GM23338 (cell line): ENCODE measurements around the gene PYGB. TPM values are rescaled to one million over a fixed set of nuclear protein-coding genes. Genes with fewer than 3 reads are reported as not detected.

Experiments
- ATAC-seq: fragments of 200-7000 bp; cut with Tn5 transposase; 3 replicates; pipeline ENCODE4 v1.9.1; 2020
- DNase-seq: peaks from one replicate; pipeline ENCODE4 v3.0.0-alpha.2; 2015; ENCODE audit warnings: low spot score
- H2AFZ ChIP-seq: fragments of 200-600 bp; sonication (generic); 2 replicates; pipeline ENCODE4 v1.8.0; 2016; ENCODE audit warnings: antibody characterized with exemption, mild to moderate bottlenecking, moderate library complexity
- H3F3A ChIP-seq: fragments of 200-600 bp; sonication (generic); replicated peaks from 2 replicates; pipeline ENCODE4 v1.8.0; 2017; ENCODE audit warnings: antibody characterized with exemption, mixed run types, low read depth
- H3K27ac ChIP-seq: fragments of 200-600 bp; sonication (generic); 2 replicates; pipeline ENCODE4 v1.6.1; 2016; ENCODE audit warnings: low read depth
- H3K27me3 ChIP-seq: fragments of 200-600 bp; sonication (generic); 2 replicates; pipeline ENCODE4 v1.8.0; 2016; ENCODE audit warnings: mild to moderate bottlenecking, mixed run types, moderate library complexity; ENCODE audit not compliant: insufficient read depth
- H3K36me3 ChIP-seq: fragments of 200-600 bp; sonication (generic); 2 replicates; pipeline ENCODE4 v1.8.0; 2016; ENCODE audit warnings: mild to moderate bottlenecking; ENCODE audit not compliant: insufficient read depth
- H3K4me1 ChIP-seq: fragments of 200-600 bp; sonication (generic); 2 replicates; pipeline ENCODE4 v1.8.0; 2016; ENCODE audit warnings: mild to moderate bottlenecking, moderate library complexity; ENCODE audit not compliant: insufficient read depth
- H3K4me2 ChIP-seq: fragments of 200-600 bp; sonication (generic); 2 replicates; pipeline ENCODE4 v1.7.1; 2017; ENCODE audit warnings: mixed run types
- H3K4me3 ChIP-seq: fragments of 200-600 bp; sonication (generic); 2 replicates; pipeline ENCODE4 v1.6.1; 2016; ENCODE audit warnings: mixed run types
- H3K79me2 ChIP-seq: fragments of 200-600 bp; sonication (generic); replicated peaks from 2 replicates; pipeline ENCODE4 v1.8.0; 2017; ENCODE audit warnings: mild to moderate bottlenecking; ENCODE audit not compliant: insufficient read depth
- H3K9me2 ChIP-seq: fragments of 200-600 bp; sonication (generic); 2 replicates; pipeline ENCODE4 v1.8.0; 2017; ENCODE audit not compliant: insufficient read depth
- H4K20me1 ChIP-seq: fragments of 200-600 bp; sonication (generic); replicated peaks from 2 replicates; pipeline ENCODE4 v1.8.0; 2017; ENCODE audit warnings: mild to moderate bottlenecking; ENCODE audit not compliant: insufficient read depth
- H3K27ac Mint-ChIP-seq: 2 replicates; pipeline ENCODE4 v1.8.0; 2020; ENCODE audit warnings: inconsistent platforms, mild to moderate bottlenecking, moderate library complexity, mixed read lengths
- H3K27me3 Mint-ChIP-seq: 3 replicates; pipeline ENCODE4 v1.8.0; 2022; ENCODE audit warnings: low read depth, mild to moderate bottlenecking, moderate library complexity, mixed read lengths, inconsistent platforms; ENCODE audit not compliant: insufficient read depth, poor library complexity
- H3K36me3 Mint-ChIP-seq: 3 replicates; pipeline ENCODE4 v1.8.0; 2021; ENCODE audit warnings: low read depth, mild to moderate bottlenecking, inconsistent platforms, moderate library complexity, mixed read lengths
- H3K4me1 Mint-ChIP-seq: 3 replicates; pipeline ENCODE4 v1.8.0; 2020; ENCODE audit warnings: mild to moderate bottlenecking, inconsistent platforms, mixed read lengths
- H3K4me3 Mint-ChIP-seq: 3 replicates; pipeline ENCODE4 v1.8.0; 2021; ENCODE audit warnings: moderate library complexity, mild to moderate bottlenecking, inconsistent platforms, mixed read lengths
- H3K9me3 Mint-ChIP-seq: 3 replicates; pipeline ENCODE4 v1.8.0; 2020; ENCODE audit warnings: moderate library complexity, mild to moderate bottlenecking, inconsistent platforms, mixed read lengths
- CREB1 ChIP-seq: fragments of 250-450 bp; sonication (Bioruptor Pico); IDR thresholded peaks from 2 replicates; pipeline ENCODE4 v1.5.0; 2020; ENCODE audit warnings: low read depth, mild to moderate bottlenecking, moderate library complexity
- CTCF ChIP-seq, 2 experiments: fragments of 200-600 bp in 1 of 2; sonication (generic) in 1 of 2; conservative IDR thresholded peaks; 2 replicates each; pipeline versions ENCODE4 v1.5.1 to v1.6.1; 2016 to 2017; ENCODE audit warnings: antibody characterized with exemption in 2 of 2, low read depth in 2 of 2, mild to moderate bottlenecking in 2 of 2, moderate library complexity in 1 of 2
- EZH2phosphoT487 ChIP-seq: fragments of 200-600 bp; sonication (generic); IDR thresholded peaks from one replicate; pipeline ENCODE4 v1.8.1; 2018; ENCODE audit warnings: antibody characterized with exemption; ENCODE audit not compliant: unreplicated experiment
- JUNB ChIP-seq: IDR thresholded peaks from one replicate; pipeline ENCODE4 v1.6.1; 2016; ENCODE audit warnings: antibody characterized with exemption; ENCODE audit not compliant: unreplicated experiment
- REST ChIP-seq: IDR thresholded peaks from one replicate; pipeline ENCODE4 v1.6.1; 2018; ENCODE audit warnings: antibody characterized with exemption; ENCODE audit not compliant: unreplicated experiment
- ZNF114 ChIP-seq: fragments of 250-450 bp; sonication (Bioruptor Pico); IDR thresholded peaks from 2 replicates; pipeline ENCODE4 v1.5.0; 2020; ENCODE audit warnings: mild to moderate bottlenecking, moderate library complexity
- ZNF331 ChIP-seq: fragments of 250-450 bp; sonication (Bioruptor Pico); IDR thresholded peaks from 2 replicates; pipeline ENCODE4 v1.5.0; 2020; ENCODE audit warnings: low read depth, mild to moderate bottlenecking, moderate library complexity
- polyA plus RNA-seq: library from polyadenylated mRNA; unstranded; fragments of >200 nt; fragmentation: Nextera tagmentation; extraction: Ambion mirVana; gene quantifications from 2 replicates; pipeline ENCODE4 v1.2.1, GENCODE V29; 2016
- total RNA-seq: library from RNA; depleted of rRNA; stranded (reverse); fragments of >200 nt; shearing (Covaris generic); gene quantifications from 2 replicates; pipeline ENCODE4 v1.2.3, GENCODE V29; 2014

The PYGB gene
- total and polyA plus RNA-seq, 2 experiments from 2014 or later, result 15.6 to 64.0 TPM

- peaks cover 5% of the 10 kb centered on the region; the same call in 2 of the 3 replicates for H3K9me3 Mint-ChIP-seq
- Histone ChIP-seq H3K4me3 (no peak overlapping the region), H3K27me3 (no peaks in the 10 kb centered on the region), H3K79me2 (no peaks in the 10 kb centered on the region), H2AFZ (no peak overlapping the region), H3K4me1 (no peaks in the 10 kb centered on the region), H3K4me2 (no peak overlapping the region), H3F3A (no peaks in the 10 kb centered on the region), H3K9me2 (no peaks in the 10 kb centered on the region), H3K27ac (no peak overlapping the region), H4K20me1 (0 out of 2 replicates have a peak, but pooled peaks cover 3% of the 10 kb centered on the region), H3K36me3 (0 out of 2 replicates have a peak, but pooled peaks cover 4% of the 10 kb centered on the region)
- DNase-seq (no peak), ATAC-seq (no peak)
- no peak for TF ChIP-seq JUNB
- no peak for TF ChIP-seq EZH2phosphoT487
- no peak for TF ChIP-seq CREB1 (CRISPR knock-in tag)
- TF ChIP-seq ZNF331, result no peak
- no peak for TF ChIP-seq REST
- no peak for TF ChIP-seq ZNF114 (CRISPR knock-in tag)
- no peak overlapping the region for H3K4me3 Mint-ChIP-seq
- H3K36me3 Mint-ChIP-seq, result peaks cover 52% of the 10 kb centered on the region
- no peak overlapping the region; the same call in 1 of the 2 replicates for H3K27ac Mint-ChIP-seq
- H3K27me3 Mint-ChIP-seq, result peaks cover 12% of the 10 kb centered on the region
- H3K4me1 Mint-ChIP-seq, result peaks cover 12% of the 10 kb centered on the region
These were observed 61.7 kb downstream of the PYGB start for GRCh38 chr20:25309395-25310267.

GRCh38 chr20:25310268-25310920 is 62.5 kb downstream of the PYGB start:
- Mint-ChIP-seq H3K9me3 (peaks cover 5% of the 10 kb centered on the region; the same call in 2 of the 3 replicates), H3K4me1 (peaks cover 12% of the 10 kb centered on the region), H3K27ac (peak overlapping the region; percentile 57), H3K4me3 (no peak overlapping the region), H3K27me3 (peaks cover 12% of the 10 kb centered on the region), H3K36me3 (peaks cover 55% of the 10 kb centered on the region)
- H3K9me2 ChIP-seq, result no peaks in the 10 kb centered on the region
- H3K36me3 ChIP-seq, result 0 out of 2 replicates have a peak, but pooled peaks cover 4% of the 10 kb centered on the region
- H3F3A ChIP-seq, result no peaks in the 10 kb centered on the region
- H3K27ac ChIP-seq, result no peak overlapping the region
- no peaks in the 10 kb centered on the region for H3K4me1 ChIP-seq
- H3K4me3 ChIP-seq, result no peak overlapping the region
- no peak overlapping the region for H3K4me2 ChIP-seq
- peak; percentile 79 for ATAC-seq
- H2AFZ ChIP-seq, result no peak overlapping the region
- DNase-seq, result peak; percentile 38
- no peaks in the 10 kb centered on the region for H3K27me3 ChIP-seq
- peak; percentile 24 to 48; a peak in 3 of 4 replicates for TF ChIP-seq CTCF (conservative IDR thresholded peaks at IDR 0.05; ENCODE audit: low read depth in 2 of 2)
- no peak for TF ChIP-seq REST
- 0 out of 2 replicates have a peak, but pooled peaks cover 4% of the 10 kb centered on the region for H4K20me1 ChIP-seq
- no peaks in the 10 kb centered on the region for H3K79me2 ChIP-seq
